ENCODE measurements around the gene SRSF4.

DNA sequence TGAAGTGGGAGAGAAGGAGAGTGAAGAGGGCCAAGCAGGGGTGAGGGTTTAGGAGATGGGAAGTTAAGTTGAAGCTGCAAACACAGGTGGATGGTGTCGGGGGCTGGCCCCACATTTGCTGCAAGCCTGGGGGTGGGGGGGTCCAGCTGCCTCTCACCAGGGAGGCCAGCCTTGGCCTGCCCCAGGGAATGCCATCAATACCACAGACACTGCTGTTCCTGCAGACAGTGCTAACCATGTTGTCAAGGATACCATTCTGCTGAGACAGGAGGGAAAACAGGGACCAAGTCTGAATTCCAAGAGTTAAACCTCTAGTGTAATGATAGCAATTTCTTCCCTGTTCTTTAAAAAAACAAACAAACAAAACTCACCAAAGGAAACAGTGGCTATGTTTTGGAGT lies 41.0 kb upstream of the SRSF4 start:
- TF ChIP-seq, protein P1, sequence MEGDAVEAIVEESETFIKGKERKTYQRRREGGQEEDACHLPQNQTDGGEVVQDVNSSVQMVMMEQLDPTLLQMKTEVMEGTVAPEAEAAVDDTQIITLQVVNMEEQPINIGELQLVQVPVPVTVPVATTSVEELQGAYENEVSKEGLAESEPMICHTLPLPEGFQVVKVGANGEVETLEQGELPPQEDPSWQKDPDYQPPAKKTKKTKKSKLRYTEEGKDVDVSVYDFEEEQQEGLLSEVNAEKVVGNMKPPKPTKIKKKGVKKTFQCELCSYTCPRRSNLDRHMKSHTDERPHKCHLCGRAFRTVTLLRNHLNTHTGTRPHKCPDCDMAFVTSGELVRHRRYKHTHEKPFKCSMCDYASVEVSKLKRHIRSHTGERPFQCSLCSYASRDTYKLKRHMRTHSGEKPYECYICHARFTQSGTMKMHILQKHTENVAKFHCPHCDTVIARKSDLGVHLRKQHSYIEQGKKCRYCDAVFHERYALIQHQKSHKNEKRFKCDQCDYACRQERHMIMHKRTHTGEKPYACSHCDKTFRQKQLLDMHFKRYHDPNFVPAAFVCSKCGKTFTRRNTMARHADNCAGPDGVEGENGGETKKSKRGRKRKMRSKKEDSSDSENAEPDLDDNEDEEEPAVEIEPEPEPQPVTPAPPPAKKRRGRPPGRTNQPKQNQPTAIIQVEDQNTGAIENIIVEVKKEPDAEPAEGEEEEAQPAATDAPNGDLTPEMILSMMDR (IDR thresholded peaks at IDR 0.05) = no peak
- TF ChIP-seq POLR2A (IDR thresholded peaks at IDR 0.05) = no peak

Measured in right lobe of liver (tissue), 4 donors.